Liver (tissue), 3 donors: Measurements from ENCODE around the gene FILIP1.

Experiments
- EGR1 ChIP-seq, 2 donors: IDR thresholded peaks; 2 replicates each; pipeline ENCODE4 v1.6.1; 2016 to 2018; ENCODE audit warnings: antibody characterized with exemption in 2 of 2, low read depth in 2 of 2
- GABPA ChIP-seq, 2 donors: IDR thresholded peaks in 1 of 2; conservative IDR thresholded peaks in 1 of 2; 2 replicates each; pipeline ENCODE4 v1.6.1; 2016; ENCODE audit warnings: antibody characterized with exemption in 2 of 2, mild to moderate bottlenecking in 1 of 2, moderate library complexity in 1 of 2
- HNF4G ChIP-seq: IDR thresholded peaks from 2 replicates; pipeline ENCODE4 v1.6.1; 2016; ENCODE audit warnings: antibody characterized with exemption
- JUND ChIP-seq, 2 donors: IDR thresholded peaks; 2 replicates each; pipeline ENCODE4 v1.6.1; 2016; ENCODE audit warnings: antibody characterized with exemption in 2 of 2
- MAX ChIP-seq: IDR thresholded peaks from 2 replicates; pipeline ENCODE4 v1.6.1; 2016; ENCODE audit warnings: antibody characterized with exemption
- RAD21 ChIP-seq, 2 donors: IDR thresholded peaks; 2 replicates each; pipeline ENCODE4 v1.6.1; 2016; ENCODE audit warnings: antibody characterized with exemption in 2 of 2, mild to moderate bottlenecking in 2 of 2
- ZBTB33 ChIP-seq: IDR thresholded peaks from 2 replicates; pipeline ENCODE4 v1.6.1; 2016; ENCODE audit warnings: antibody characterized with exemption
- TF ChIP-seq, protein P1 (sequence below): fragments of 150-350 bp; IDR thresholded peaks from 2 replicates; pipeline ENCODE4 v1.5.1; 2017; ENCODE audit warnings: improper control_type of control experiment, low read depth, low read length; ENCODE audit not compliant: missing input control
- TF ChIP-seq, protein P2 (sequence below): IDR thresholded peaks from 2 replicates; pipeline ENCODE4 v1.6.1; 2016; ENCODE audit warnings: antibody characterized with exemption
- donor health status: healthy.
- donor health status: healthy.

DNA sequence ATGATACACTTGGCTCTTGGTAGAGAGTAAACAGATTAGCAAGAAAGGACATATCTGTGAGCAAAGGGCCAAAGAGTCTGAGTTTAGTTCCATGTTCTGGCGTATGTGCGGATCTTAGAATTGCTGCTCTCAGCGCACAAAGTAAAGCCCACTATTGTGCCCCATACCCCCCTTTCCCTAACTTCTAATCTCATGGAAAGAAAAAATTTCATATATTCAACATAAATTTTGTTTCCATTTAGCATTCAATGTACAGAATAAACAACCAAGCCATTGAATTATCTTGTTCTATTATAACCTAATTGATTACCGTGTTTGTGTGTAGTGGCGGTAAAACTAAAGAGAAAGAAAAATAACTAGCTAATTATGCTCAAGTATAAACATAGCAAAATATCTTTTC is 30.5 kb downstream of the FILIP1 start:
- TF ChIP-seq MAX (no peak), ZBTB33 (no peak), RAD21 (IDR thresholded peaks at IDR 0.05) (no peak), EGR1 (IDR thresholded peaks at IDR 0.05; ENCODE audit: low read depth in 2 of 2) (no peak), GABPA (IDR thresholded peaks at IDR 0.05 in 1 of 2, conservative IDR thresholded peaks at IDR 0.05 in 1 of 2) (no peak), HNF4G (no peak), JUND (IDR thresholded peaks at IDR 0.05) (no peak)
- TF ChIP-seq, protein P1, sequence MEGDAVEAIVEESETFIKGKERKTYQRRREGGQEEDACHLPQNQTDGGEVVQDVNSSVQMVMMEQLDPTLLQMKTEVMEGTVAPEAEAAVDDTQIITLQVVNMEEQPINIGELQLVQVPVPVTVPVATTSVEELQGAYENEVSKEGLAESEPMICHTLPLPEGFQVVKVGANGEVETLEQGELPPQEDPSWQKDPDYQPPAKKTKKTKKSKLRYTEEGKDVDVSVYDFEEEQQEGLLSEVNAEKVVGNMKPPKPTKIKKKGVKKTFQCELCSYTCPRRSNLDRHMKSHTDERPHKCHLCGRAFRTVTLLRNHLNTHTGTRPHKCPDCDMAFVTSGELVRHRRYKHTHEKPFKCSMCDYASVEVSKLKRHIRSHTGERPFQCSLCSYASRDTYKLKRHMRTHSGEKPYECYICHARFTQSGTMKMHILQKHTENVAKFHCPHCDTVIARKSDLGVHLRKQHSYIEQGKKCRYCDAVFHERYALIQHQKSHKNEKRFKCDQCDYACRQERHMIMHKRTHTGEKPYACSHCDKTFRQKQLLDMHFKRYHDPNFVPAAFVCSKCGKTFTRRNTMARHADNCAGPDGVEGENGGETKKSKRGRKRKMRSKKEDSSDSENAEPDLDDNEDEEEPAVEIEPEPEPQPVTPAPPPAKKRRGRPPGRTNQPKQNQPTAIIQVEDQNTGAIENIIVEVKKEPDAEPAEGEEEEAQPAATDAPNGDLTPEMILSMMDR: no peak
- TF ChIP-seq, protein P2, sequence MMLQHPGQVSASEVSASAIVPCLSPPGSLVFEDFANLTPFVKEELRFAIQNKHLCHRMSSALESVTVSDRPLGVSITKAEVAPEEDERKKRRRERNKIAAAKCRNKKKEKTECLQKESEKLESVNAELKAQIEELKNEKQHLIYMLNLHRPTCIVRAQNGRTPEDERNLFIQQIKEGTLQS: no peak
